HL-60/S4 treated with phorbol 12-myristate 13-acetate at 8.2 ng/mL for 4 days and 3 days (cell line): ENCODE data around the gene BMPR1A.

Experiments
- in situ Hi-C: fragments of 300-500 bp; cut with MboI; formaldehyde crosslinking; loops from 2 replicates; pipeline ENCODE4 v1.15.0; 2022; ENCODE audit warnings: low sequenced_read_pairs

The BMPR1A gene

GRCh38 chr10:86759073-86759672, 2.8 kb downstream of the BMPR1A start:
- in situ Hi-C loops, result no loop called here

- in situ Hi-C loops, result no loop called here
These were observed 7.0 kb downstream of the BMPR1A start for GRCh38 chr10:86763404-86763803.

DNA sequence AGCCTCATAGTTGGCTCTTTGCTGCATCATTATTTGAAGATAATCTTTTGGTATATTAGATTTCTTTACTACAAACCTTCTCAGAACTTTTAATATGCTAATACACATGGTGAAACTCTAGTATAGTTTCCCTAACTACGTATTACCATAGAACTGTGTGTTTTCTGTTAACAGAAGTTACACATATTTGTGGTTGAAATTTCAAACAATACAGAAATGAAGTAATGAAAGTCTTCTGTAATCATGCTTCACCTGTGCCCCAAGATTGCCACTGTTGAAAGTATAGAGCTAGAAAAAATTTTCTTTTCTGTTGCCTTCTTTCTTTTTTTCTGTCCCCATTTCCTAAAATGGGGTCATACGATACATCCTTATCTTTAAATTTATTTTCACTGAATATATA, 9.1 kb downstream of the BMPR1A start:
- in situ Hi-C loops, result no loop called here

GRCh38 chr10:86768412-86769062, 12.1 kb downstream of the BMPR1A start:
- in situ Hi-C loops, result no loop called here

GRCh38 chr10:86769991-86770390, 13.6 kb downstream of the BMPR1A start:
- in situ Hi-C loops, result no loop called here

DNA sequence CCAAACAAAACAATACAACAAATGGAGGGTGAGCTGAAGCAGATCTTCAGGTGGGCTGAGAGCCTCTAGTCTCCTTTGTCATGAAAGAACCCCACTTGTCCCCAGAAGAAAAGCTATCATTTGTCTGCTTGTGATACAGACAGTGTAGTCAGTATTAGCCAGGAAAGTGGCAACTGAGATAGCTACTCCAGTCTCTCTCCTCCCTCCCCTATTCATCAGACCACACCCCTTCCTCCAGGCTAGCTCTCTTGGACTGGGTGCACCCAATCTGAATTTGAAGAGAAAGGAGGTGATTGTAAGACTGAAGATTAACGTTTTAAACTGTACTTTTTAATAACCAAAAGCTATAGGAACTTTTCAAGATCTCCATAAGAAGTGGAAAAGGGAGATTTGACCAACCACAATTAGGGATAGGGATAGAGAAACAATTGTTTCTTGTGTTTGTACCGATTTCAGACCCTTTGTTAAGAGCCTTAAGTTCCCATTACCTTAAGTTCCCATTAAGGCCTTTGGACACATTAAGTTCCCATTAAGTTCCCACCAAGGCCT, 14.1 kb downstream of the BMPR1A start:
- in situ Hi-C loops, result no loop called here

- in situ Hi-C loops, result no loop called here
These were observed 17.1 kb downstream of the BMPR1A start for GRCh38 chr10:86773498-86773897.

DNA sequence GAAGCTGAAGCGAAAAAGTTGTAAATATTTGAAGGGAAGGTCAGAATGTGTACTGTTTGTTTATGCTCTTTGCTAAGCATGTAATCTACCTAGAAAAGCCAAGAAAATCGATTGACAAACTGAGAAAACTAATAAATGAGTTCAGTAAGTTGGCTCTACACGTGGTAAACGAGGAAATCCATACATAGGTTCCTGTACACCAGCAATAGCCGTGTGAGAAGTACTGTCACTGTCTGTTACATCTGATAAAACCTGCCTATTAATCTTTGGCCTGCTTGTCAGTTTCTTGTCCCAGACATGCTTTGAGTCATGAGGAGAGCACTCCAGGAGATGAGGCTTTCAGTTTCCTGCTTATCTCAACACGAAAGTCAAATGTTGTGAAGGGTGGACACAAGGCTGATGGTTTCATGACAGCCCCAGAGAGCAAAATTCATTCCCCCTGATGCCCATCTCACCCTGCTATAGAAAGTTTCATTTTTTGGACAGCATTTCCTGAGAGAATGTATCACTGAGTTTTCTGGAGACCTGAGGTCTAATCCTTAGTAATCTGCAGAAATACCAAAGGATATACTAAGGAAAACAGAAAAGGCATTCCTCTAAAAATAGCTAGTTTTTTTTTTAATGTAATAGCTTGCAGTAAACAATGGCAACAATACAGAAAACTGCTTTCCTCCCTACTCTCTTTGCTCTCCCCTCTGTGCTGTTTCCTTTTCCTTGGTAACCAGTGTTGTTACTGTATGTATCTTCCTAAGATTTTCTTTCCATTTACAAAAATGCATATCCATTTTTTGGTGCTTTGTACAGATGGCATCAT, 18.8 kb downstream of the BMPR1A start:
- in situ Hi-C loops, result no loop called here

DNA sequence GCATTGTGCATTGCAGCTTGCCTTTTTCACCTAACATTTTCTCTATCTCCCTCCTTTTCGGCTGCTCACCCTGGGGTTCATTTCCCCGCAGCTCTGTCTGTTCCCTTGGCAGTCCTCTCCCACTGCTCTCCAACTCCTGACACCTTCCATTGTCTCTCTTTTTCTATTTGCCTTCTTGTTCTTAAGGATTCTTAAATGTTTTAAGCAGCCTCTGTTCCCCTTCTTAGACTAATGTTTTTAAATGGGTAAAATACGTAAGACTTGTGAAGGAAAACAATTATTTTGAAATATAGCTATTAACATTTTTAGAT, 19.4 kb downstream of the BMPR1A start:
- in situ Hi-C loops, result no loop called here

DNA sequence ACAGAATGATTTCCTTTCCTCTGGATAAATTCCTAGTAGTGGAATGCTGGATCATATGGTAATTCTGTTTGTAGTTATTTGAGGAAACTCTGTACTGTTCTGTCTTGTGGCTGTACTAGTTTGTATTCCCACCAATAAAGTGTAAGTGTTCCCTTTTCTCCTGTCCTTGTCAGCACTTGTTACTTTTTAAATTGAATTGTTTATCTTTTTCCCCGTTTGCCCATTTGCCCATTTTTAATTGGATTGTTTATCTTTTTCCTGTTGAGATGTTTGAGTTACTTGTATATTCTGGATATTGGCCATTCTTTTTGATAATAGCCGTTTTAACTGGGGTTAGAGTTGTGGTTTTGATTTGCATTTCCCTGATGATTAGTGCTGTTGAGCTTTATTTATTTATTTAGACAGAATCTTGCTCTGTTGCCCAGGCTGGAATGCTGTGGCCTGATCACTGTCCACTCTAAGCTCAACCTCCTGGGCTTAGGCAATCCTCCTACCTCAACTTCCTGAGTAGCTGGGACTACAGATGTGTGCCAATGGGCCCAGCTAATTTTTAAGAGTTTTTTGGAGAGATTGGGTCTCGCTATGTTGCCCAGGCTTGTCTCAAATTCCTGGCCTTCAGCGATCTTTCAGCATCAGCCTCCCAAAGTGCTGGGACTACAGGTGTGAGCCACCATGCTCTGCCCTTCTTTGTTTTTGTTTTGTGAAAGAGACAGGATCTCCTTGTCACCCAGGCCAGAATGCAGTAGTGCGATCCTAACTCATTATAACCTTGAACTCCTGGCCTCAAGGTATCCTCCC, 23.0 kb downstream of the BMPR1A start:
- in situ Hi-C loops, result no loop called here

- in situ Hi-C loops, result no loop called here
These were observed 26.4 kb downstream of the BMPR1A start for GRCh38 chr10:86782701-86783418.

DNA sequence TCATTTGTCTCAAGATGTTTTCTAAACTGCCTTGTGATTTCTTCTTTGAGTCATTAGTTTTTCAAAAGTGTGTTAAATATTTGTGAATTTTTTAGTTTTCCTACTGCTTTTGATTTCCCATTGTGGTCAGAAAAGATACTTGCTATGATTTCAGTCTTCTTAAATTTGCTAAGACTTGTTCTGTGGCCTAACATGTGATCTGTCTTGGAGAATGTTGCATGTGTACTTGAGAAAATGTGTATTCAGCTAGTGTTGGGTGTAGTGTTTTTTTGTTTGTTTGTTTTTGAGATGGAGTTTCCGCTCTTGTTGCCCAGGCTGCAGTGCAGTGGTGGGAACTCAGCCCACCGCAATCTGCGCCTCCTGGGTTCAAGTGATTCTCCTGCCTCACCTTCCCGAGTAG, 28.6 kb downstream of the BMPR1A start:
- in situ Hi-C loops, result no loop called here

DNA sequence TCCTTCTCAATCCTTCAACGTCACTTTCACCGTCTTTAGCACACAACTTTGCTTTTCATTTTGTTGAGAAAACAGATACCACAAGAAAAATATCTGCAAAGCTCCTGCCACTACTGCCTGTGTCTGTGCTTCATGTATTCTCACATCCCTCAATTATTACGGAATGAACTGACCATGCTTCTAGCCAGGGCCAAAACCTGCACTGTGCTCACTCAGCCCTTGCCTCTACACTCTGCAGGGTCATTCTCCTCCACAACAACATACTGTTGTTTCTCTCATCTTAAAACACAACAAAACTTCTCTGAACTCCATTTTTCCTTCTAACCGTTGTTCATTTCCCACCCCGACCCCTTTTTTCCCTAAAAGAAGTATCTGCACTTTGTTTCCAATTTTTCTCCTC, 29.5 kb downstream of the BMPR1A start:
- in situ Hi-C loops, result no loop called here

- in situ Hi-C loops, result no loop called here
These were observed 29.9 kb downstream of the BMPR1A start for GRCh38 chr10:86786368-86786767.

- in situ Hi-C loops, result no loop called here
These were observed 34.0 kb downstream of the BMPR1A start for GRCh38 chr10:86790394-86790793.

GRCh38 chr10:86792461-86793167, 36.2 kb downstream of the BMPR1A start:
- in situ Hi-C loops, result no loop called here

DNA sequence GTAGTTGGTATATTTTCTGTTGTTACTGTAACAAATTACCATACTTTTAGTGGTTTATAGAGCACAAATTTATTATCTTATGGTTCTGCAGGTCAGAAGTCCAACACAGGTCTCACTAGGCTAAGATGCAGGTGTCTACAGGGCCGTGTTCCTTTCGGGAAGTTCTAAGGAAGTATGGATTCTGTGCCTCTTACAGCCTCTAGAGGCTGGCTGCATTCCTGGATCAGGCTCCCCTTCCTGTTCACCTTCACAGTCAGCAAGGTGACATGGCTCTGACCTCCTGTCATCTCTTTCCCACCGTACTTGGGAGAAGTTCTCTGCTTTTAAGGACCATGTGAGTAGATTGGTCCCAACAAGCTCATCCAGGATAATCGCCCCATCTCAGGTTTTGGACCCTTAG, 37.3 kb downstream of the BMPR1A start:
- in situ Hi-C loops, result no loop called here

DNA sequence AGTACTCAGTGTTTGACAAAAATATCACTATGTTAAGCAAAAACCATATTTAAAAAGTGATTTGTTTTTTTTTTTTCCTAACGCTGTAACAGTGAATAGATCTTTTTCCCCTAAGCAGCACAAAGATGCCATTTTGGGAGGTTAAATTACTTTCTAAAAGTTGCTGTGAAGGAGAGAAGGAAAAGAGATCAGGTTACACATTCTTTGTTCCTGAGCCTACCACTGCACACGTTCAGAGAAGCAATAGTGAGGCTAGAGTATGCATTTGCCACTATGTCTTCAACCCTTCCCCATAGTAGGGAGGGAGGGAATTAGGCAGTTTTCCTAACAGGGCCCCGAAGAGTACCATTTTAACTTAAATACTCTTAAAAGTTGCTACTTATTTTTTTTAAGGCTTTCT, 38.9 kb downstream of the BMPR1A start:
- in situ Hi-C loops, result no loop called here

DNA sequence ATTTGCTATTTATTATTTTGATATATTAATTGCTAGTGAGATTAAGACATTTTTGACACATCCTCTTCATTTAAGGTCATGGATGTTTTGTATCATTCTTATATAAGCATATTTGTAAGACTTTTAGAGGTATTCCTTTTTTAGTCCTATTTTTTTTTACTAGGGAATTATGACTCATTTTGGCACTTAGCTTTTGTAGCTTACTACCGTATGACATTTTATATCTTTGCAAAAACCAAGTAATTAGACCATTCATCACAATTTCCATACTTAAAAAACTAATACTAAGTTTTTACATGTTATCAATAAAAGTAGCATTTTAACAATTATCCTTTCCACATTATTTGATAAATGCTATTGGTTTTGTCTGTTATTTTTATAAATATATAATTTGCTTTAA, 41.6 kb downstream of the BMPR1A start:
- in situ Hi-C loops, result no loop called here

- in situ Hi-C loops, result no loop called here
These were observed 42.2 kb downstream of the BMPR1A start for GRCh38 chr10:86798611-86799010.
